Stimulated activated CD4-positive, alpha-beta T cell treated with anti-CD3 and anti-CD28 coated beads, Interleukin-2, amount 100 ng/mL, for 24 hours (primary cell): Measurements from ENCODE around the gene EXOSC2.
"Not testable (repeated sequence)": the region's sequence is repeated elsewhere in the genome, so short reads cannot be mapped to it uniquely, and the experiment has no call there.

ENCODE experiments used
- DNase-seq, 2 donors: peaks; one replicate each; pipeline ENCODE4 v3.0.0-alpha.2; 2020

Gene EXOSC2

DNA sequence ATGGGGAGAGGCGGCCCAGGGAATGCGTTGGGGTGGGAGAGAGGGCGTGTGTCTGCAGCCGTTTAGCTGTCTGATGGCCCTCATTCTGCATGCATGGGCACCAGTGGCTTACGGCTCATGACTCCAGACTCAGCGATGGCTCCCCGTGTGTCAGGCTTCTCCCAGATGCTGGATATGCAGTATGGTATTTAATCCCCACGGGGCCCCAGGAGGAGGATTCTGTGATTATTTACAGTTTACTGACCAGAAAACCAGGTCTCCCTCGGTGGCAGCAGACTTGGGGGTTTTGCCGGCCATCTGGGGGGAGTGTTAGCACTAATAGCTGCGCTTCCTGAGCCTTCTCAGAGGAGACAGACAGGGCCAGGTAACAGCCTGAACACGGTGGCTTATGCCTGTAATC, 24.9 kb upstream of the EXOSC2 start:
- DNase-seq = no peak

DNA sequence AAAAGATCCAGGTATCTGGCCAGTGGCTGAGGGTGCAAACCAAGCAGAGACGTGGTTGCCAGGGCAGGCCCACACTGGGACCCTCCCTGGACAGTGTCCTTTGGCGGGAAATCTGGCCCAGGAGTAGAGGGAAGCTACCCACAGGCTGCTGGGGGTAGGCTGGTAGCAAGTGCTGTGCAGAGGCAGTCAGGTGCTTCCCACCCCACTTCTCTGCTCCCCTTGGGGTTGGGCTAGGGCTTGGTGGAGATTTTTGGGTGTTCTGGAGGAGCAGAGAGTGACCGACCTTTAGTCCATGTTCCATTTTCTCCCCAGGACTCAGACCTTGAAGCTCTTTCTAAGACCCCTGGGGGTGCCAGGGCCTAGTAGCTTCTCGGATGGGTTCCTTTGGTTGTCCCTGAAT, 23.6 kb upstream of the EXOSC2 start:
- no peak for DNase-seq

DNA sequence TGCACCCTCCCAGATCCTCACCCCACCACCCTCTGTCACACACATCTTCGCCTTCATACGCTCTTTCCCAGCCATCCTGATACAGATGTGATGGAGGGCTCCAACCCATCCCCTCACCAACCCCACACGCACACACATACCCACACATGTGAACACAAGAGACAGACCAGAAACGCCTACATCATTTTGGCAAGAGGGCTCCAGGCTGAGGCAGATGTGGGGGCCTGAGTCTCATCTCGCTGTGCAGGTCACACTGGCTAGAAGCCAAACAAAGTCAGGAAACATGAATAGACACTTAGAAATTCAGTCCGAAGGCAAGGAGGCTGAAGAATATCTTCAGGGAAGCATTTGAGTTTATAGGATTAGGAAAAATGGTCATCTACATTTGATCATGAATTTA, 22.9 kb upstream of the EXOSC2 start:
- DNase-seq = no peak

DNA sequence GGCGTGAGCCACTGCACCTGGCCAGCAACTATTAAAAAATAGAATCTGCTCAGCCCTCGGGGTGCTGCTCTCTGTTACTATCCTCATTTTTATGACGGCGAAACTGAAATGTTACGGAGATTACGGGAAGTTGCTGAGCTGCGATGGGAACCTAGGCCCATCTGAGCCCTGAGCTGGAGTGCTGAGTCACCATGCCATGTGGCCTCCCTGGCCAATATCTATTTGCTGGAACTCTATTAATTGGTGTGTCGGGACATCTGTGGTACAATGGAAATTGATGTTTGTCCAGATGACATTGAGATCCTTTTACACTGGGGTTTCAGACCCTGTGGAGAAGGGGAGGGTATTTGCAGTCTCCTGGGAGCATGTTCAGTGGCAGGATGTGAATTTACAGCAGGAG, 21.1 kb upstream of the EXOSC2 start:
- DNase-seq = no peak

DNA sequence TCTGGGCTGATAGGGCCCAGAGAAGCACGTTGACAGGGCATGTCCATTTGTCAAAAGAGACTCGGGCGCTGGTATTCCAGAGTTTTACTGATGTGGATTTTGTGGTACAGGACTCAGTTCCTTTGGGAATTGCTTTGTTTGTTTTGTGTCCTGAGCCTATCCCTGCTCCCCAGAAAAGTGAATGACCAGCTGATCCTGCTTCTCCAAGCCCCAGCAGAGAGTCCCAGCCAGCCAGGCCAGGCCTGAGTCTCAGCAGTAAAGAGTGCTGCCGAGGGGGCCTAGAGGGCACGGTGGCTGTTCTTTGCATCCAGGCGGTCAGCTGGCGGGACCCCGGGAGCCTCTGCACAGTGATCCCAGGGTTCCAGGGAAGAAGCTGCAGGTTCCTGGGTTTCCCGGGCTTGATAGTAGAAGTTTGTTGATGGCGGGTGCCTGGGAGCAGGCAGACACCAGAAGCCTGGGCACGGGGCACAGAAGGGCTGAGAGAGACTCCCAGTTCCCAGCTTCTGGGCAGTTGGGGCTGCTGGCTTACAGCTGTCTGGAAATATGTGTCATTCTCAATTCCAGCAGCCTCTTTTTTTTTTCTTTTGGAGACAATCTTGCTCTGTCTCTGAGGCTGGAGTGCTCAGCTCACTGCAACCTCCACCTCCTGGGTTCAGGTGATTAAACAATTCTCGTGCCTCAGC, 20.5 kb upstream of the EXOSC2 start:
- no peak for DNase-seq

DNA sequence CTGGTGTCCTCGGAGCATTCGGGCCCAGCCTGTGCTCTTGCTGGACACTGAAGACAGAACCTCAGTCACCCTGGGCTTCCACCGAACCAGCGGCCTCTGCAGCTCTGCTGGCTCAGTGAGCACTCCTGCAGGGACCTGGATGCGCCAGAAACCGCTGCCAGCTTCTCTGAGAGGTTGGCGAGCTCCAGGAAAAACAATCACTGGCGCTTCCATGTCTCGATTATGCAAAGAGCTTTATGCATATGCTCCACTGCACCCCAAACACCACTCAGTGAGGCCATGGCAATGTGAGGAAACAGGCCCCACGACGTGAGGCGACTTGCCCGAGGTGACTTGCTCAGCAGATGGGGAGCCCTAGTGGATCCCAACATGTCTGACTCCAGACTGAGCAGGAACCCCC, 18.2 kb upstream of the EXOSC2 start:
- DNase-seq = no peak

DNA sequence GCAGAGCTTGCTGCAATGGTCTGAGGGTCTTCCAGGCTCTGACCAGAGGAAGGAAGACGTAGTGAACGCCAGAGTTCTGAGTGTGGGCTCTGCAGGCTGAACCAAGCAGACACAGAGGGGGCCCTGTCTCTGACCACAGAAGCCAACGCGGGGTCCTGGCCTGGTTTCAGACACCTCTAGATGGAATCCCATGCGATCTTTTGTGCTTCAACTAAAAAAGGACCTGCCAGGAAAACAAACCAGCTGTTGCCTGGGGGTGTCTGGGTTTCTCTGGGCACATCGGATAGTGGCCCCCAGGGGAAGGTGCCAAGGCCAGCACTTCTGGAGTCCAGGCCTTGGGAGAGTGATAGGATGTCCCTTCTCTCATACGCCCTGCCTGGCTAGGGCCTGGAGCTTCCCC, 16.3 kb upstream of the EXOSC2 start:
- DNase-seq = no peak

DNA sequence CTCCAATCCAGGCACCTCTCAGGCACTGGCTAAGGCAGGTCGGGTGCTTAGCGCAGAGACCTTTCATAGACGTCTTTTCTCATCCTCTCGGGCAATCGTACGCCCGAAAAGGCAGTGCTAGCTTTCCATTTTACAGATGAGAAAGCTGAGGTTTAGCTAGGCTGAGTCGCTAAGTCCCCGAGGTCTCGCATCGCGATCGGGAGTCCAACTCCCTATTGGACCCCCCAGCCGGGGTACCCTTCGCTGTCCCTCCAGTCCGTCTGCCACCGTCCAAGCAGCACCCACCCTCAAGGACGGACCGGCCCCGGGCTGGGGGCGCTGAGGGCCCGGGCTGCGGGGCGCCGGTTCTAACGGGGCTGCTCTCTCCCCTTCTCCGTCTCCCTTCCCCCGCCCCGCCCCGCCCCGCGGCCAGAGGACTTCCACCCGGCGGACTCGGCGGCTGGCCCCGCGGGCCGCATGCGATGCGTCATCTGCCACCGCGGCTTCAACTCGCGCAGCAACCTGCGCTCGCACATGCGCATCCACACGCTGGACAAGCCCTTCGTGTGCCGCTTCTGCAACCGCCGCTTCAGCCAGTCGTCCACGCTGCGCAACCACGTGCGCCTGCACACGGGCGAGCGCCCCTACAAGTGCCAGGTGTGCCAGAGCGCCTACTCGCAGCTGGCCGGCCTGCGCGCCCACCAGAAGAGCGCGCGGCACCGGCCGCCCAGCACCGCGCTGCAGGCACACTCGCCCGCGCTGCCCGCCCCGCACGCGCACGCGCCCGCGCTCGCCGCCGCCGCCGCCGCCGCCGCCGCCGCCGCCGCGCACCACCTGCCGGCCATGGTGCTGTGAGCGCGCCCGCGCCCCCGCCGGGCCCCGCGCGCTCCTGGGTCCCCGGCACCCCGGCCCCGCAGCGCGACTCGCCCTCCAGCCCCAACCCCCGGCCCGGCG, 12.5 kb upstream of the EXOSC2 start:
- DNase-seq = peak; percentile 68 to 79

DNA sequence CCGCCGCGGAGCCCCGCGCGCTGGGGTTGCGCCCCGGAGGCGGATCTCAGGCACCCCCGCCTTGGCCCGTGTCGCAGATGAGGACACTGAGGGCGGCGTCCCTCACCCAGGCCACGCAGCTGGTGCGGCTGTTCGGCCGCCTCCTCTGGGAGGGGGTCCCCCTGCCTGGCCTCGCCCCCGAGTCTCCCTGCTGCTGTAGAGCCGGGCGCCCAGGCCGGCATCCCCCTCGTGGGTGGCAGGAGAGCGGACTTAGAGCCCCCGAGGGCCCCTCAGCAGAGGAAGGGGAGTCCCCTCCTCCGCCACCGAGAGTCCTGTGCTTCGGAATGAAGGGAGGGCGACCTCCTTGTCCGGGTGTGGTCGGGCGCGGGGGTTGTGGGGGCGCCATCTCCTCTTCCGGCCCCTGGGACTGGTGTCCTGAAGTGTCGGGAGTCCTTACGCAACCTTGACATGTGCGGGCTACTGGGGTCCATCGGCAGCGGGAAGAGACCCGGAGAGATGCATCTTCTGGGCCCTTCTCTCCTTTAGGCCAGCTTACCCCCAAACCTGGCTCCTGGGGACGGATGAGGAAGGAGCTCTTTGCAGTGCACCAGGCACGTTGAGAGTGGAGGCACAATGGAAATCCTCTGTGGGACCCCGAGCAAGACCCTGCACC, 11.7 kb upstream of the EXOSC2 start:
- DNase-seq = peak in 1 of 2 donors; percentile 32

DNA sequence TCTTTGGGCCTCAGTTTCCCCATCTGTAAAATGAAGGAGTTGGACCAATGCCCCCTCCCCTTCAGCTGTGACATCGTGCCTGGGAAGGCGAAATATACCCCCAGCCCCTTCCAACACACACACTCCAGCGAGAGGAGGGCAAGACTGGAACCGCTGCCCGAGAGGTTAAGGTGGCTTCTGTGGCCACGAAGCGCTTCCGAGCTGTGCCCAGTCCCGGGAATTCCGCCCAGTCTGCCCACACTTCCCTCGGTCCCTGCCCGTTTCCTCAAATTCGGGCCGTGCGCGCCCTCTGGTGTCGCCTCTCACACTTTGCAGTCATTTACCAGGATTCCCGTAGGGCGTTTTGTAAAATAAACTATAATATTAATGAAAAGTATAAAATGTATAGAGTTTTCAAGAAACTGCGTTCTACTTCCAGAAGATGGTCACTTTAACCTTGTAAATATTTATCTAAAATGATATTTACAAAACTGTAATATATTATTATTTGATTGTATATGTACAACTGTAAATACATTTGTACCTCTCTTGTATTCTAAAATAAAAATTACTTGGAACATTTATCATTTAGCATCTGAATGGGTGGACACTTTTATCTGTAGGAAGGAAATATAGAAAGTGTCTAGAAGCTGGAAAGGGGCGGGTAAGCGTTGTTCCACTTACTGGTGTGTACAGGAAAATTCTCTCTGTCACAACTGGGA, 11.0 kb upstream of the EXOSC2 start:
- peak; percentile 69 to 74 for DNase-seq

DNA sequence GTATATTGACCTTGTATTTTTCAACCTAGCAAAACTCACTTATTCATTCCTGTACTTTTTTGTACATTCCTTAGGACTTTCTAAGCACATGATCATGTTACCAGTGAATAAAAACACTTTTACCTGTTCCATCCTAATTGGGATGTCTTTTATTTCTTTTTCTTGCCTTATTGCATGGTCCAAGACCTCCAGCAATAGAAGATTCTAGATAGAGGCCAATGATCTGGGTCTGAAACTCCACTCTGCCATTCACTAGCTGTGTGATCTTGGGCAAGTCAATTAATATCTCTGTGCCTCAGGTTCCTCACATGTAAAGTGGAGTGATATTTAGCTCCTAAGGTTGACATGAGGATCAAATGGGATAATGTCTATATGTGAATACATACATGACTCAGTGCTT, 8.5 kb upstream of the EXOSC2 start:
- DNase-seq = no peak

DNA sequence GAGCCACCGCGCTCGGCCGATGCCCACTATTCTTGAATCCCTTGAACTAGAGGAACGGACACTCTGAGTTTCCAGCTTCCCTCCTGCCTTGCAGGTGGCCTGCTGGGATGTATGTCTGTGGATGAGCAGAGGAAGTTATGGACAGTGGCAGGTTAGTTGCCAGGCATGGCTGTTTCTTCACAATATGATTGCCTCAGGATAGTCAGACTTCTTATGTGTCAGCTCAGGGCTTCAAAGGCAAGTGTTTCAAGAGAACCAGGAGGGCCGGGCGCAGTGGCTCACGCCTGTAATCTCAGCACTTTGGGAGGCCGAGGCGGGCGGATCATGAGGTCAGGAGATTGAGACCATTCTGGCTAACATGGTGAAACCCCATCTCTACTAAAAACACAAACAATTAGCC, 7.6 kb upstream of the EXOSC2 start:
- not testable (repeated sequence) for DNase-seq

DNA sequence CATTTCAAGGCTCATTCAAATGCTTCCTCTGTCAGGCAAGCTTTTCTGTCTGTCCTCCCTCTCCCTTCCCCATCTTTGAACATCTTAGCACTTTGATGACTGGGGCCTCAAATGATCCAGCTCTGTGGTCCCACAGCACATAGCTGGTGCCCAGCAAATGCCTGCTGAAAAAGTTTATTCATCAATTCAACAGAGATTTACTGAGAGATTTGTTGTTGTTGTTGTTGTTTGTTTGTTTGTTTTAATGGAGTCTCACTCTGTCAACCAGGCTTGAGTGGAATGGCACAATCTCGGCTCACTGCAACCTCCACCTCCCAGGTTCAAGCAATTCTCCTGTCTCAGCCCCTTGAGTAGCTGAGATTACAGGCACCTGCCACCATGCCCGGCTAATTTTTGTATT, 6.0 kb upstream of the EXOSC2 start:
- no peak for DNase-seq

DNA sequence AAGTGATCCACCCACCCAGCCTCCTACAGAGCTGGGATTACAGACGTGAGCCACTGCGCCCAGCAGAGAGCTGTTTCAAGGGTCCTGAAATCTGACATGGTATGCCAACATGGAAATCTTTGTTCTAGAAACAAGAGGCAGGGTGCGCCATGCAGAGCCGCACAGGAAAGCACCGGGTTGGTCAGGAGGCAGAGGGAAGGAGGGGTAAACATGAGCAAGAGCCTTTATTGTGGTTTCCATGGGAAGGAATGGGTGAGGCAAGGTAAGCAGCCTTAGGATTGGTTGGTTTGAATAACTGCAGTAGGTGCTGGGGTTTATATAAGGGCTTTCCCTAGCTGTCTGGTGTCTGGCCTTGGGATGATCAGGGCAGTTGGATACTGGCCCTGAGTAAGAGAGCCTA, 5.5 kb upstream of the EXOSC2 start:
- no peak for DNase-seq

DNA sequence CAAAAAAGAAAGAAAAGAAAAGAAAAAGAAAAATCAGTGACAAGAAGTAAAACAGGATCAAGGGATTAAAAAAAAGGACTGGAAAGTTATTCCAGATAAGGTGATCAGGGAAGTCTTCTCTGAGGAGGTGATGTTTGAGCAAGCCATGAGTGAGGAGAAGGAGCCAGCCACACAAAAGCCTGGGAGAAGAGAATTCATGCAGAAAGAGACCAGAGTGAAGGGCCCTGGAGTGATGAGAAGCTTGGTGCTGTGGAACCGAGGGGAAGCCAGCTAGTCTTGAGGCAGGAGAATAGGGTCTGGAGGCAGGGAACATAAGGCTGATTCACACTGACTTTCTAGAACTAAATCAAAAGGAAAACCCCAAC, 4.0 kb upstream of the EXOSC2 start:
- no peak for DNase-seq

DNA sequence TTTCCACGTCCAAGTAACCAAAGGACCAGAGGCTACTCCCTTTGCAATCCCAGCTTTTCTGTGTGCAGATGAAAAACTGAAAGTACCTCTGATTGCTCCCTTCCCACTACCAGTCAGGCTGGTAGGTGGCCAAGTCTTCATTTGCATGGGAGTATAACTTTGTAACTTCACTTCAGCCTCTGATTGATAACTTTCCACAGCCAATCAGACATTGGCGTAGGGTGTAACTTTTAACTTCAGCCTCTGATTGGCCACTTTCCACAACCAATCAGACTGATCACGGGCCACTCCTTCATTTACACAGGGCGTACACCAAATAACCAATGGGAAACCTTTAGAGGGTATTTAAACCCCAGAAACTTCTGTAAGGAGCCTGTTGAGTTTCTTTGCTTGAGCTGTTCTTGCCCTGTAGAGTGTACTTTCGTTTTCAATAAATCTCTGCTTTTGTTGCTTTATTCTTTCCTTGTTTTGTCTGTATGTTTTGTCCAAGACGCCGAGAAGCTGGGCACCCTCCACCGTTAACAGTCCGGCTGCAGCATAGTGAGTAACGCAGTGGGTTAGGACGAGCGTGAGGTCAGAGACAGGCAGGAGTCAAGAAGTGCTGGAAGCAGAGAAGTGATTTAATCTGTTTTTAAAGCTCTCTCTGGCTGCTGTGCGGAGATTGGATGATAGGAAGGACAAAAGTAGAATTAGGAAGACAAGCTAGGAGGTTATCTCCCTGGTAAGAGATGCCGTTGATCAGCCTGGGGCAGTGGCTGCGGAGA, 3.5 kb upstream of the EXOSC2 start:
- DNase-seq = no peak

DNA sequence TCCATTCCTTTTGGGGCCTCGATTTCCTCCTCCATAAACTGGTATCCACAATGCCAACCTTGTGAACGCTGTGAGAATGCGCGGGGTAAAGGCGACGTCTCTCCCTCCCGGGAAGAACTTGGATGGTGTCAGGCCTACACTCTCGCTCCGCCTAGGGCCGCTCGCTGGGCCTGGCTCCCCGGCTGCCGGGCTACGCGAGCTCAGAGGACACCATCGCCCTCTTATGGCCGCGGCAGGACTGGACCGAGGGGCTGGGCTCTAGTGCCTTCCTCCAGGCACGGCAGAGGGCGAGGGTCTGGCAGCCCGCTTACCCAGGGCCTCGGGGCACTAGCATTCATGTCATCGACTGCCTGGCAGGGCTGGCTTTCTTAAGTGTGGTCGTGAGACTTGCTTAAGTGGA, 1.3 kb upstream of the EXOSC2 start:
- DNase-seq = peak in 1 of 2 donors; percentile 19

DNA sequence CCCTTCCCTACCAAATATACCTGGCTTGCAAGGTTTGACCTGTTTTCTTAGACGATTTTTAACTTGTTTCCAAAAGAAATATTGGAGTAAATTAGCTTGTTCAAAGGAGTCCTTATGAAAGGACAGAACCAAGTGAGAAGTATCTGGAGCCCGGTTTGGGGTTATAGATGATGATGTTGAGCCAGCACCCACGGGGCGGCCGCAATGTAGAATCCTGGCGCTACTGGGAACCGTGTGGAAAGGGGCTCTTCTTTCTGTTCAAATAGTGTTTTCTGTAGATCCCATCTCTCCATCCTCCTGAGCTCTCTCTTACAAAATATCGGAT, 517 bp upstream of the EXOSC2 start:
- no peak for DNase-seq

DNA sequence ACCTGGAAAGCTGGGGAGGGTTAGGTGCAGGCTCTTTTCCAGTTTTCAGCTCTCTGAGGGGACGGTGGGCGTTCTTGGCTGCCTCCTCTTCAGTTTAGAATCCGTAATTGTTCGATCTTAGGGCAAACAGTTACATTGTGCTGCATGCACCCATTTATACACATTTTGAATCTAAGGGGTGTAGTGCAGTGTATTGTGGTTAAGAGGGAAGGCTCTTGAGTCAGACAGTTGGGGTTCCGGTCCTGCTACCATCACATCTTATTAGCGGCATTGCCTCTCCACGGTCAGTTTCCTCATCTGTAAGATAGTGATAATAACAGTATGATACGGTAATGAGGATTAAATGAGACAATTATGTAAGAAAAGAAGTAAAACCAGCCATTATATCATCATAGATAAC, 625 bp downstream of the EXOSC2 start:
- DNase-seq = no peak

DNA sequence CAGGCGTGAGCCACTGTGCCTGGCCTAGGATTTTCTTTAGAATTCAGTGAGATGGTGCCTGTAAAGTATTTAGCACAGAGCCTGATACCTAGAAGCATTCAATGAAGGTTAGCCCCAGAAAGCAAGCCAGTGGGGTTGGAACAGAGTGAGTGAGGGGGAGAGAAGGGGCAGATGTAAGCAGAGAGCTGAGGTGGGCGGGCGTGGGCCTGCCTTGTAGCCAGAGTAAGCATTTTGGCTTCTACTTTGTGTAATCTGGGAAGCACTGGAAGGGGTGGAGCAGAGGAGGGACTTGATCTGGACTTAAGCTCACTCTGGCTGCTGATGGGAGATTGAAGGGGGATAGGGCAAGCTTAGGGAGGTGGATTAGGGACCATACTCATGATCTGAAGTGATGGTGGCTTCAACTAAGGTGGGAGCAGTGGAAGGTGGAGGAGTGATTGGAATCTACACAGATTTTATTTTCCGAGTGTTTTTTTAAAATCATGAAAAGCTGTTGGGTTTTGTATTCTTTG, 2.6 kb downstream of the EXOSC2 start:
- DNase-seq = no peak

DNA sequence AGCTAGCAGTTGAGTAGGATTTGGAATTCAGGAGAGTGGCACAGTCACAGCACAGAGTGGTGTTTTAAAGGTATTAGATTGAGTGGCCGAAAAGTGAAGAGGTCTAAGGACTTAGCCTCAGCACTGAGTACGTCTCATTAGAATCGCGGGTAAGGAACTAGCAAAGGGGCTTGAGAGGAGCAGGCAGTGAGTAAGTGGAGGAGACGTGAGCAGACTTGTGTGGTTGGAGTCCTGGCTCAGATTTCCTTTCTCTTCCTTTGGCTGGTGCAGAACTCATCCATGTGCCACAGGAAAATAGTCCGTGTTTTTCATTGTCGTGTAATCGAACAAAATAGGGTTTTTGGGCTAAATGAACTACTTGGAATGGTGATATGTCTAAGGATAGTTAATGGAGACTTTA, 3.4 kb downstream of the EXOSC2 start:
- no peak for DNase-seq

DNA sequence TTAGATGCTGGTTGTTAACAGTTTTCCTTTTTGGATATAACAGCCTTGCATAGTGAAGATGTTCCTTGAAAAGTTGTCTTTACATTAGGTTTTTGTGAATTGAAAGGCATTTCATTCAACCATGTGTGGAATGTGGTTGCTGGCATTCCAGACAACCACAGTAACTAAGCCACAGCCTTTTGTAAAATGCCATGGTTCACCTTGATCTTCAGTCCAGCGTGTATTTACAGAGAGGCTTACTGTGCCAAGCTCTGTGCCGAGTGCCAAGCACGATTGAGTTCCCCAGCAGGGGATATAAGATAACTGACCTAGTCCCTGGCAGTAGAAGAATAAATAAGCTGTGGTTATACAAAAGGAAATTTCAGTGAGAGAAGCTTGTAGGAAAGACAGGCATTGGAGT, 4.9 kb downstream of the EXOSC2 start:
- no peak for DNase-seq

DNA sequence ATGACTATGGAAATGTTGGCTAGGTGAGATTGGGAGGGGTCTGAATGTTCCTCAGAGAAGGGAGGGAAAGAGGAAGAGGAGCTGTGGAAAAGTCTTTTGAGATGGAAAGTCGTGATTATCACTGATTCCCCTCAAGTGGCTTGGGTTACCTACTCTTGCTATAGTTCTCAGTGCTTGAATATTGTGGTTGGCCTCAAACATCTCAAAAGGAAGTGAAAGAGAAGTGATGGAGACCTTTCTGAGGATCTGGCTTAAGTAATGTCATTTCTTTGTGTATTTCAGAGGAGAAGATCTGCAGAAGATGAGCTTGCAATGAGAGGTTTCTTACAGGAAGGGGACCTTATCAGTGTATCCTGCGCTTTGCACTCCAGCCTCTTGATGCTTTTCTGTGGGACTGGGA, 5.5 kb downstream of the EXOSC2 start:
- DNase-seq = no peak
